BJ (cell line): ENCODE results near the gene CACNA1G. TPM values are rescaled to one million over a fixed set of nuclear protein-coding genes. Genes with fewer than 3 reads are reported as not detected.

Source experiments
- CTCF ChIA-PET: fragments of 350-600 bp; formaldehyde crosslinking; extraction: SDS; loops from one replicate; lab custom pipeline; 2021; ENCODE audit warnings: antibody characterized with exemption, inconsistent platforms; lab: Yijun Ruan, JAX
- POLR2A ChIA-PET: fragments of 300-600 bp; sonication (Branson Sonifier 250); formaldehyde crosslinking; extraction: SDS; loops from one replicate; lab custom pipeline; 2021; ENCODE audit warnings: antibody characterized with exemption; lab: Charles Lee
- DNase-seq: peaks from one replicate; pipeline ENCODE4 v3.0.0-alpha.2; 2011; ENCODE audit warnings: low read depth
- H3K27me3 ChIP-seq: 2 replicates; pipeline ENCODE4 v1.6.0; 2011; ENCODE audit warnings: low read length; ENCODE audit not compliant: control insufficient read depth, insufficient read depth
- H3K36me3 ChIP-seq: 2 replicates; pipeline ENCODE4 v1.5.1; 2011; ENCODE audit warnings: low read length; ENCODE audit not compliant: control insufficient read depth, insufficient read depth
- H3K4me3 ChIP-seq: 2 replicates; pipeline ENCODE4 v1.5.1; 2011; ENCODE audit warnings: low read depth, mild to moderate bottlenecking, control low read depth, low read length
- polyA plus RNA-seq: library from polyadenylated mRNA; depleted of rRNA; stranded (reverse); fragments of >200 nt; gene quantifications from 2 replicates; pipeline ENCODE4 v1.2.3, GENCODE V29; 2011
- TF ChIP-seq, protein P1 (sequence below): IDR thresholded peaks from 2 replicates; pipeline ENCODE4 v1.5.1; 2011; ENCODE audit warnings: low read depth, mild to moderate bottlenecking, control low read depth, inconsistent platforms, low read length, moderate library complexity; ENCODE audit not compliant: insufficient read depth

CACNA1G gene
- polyA plus RNA-seq, 1 experiment, result 0.02 TPM

DNA sequence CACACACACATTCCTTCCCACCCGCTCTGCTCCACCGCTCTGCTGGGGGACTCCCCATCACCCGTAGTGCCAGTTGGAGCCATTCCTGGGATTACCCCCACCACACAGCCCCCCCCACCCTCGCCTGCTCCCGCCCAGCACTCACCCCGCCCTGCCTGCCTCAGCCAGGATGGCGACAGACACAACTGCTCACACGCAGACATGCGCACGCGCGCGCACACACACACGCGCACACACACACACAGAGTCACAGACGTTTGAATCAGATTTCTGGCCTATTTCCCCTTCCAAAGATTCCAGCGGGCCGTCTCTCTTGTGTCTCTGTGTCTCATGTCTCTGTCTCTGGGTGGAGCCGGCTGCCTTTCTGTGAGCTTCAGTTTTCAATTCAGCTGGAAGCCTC, 4.4 kb downstream of the CACNA1G start:
- CTCF ChIA-PET, result interaction anchor here (0.9 to 6.2 kb wide), 6 partner anchors 14 to 130 kb away, joined by 3 to 34 read pairs (median 4); no protein-coding TSS in a partner anchor
- TF ChIP-seq, protein P1, sequence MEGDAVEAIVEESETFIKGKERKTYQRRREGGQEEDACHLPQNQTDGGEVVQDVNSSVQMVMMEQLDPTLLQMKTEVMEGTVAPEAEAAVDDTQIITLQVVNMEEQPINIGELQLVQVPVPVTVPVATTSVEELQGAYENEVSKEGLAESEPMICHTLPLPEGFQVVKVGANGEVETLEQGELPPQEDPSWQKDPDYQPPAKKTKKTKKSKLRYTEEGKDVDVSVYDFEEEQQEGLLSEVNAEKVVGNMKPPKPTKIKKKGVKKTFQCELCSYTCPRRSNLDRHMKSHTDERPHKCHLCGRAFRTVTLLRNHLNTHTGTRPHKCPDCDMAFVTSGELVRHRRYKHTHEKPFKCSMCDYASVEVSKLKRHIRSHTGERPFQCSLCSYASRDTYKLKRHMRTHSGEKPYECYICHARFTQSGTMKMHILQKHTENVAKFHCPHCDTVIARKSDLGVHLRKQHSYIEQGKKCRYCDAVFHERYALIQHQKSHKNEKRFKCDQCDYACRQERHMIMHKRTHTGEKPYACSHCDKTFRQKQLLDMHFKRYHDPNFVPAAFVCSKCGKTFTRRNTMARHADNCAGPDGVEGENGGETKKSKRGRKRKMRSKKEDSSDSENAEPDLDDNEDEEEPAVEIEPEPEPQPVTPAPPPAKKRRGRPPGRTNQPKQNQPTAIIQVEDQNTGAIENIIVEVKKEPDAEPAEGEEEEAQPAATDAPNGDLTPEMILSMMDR, result no peak
- POLR2A ChIA-PET, result no interaction called here
- Histone ChIP-seq H3K4me3 (no peak overlapping the region), H3K36me3 (no peaks in the 10 kb centered on the region), H3K27me3 (peaks cover 31% of the 10 kb centered on the region)
- no peak for DNase-seq

DNA sequence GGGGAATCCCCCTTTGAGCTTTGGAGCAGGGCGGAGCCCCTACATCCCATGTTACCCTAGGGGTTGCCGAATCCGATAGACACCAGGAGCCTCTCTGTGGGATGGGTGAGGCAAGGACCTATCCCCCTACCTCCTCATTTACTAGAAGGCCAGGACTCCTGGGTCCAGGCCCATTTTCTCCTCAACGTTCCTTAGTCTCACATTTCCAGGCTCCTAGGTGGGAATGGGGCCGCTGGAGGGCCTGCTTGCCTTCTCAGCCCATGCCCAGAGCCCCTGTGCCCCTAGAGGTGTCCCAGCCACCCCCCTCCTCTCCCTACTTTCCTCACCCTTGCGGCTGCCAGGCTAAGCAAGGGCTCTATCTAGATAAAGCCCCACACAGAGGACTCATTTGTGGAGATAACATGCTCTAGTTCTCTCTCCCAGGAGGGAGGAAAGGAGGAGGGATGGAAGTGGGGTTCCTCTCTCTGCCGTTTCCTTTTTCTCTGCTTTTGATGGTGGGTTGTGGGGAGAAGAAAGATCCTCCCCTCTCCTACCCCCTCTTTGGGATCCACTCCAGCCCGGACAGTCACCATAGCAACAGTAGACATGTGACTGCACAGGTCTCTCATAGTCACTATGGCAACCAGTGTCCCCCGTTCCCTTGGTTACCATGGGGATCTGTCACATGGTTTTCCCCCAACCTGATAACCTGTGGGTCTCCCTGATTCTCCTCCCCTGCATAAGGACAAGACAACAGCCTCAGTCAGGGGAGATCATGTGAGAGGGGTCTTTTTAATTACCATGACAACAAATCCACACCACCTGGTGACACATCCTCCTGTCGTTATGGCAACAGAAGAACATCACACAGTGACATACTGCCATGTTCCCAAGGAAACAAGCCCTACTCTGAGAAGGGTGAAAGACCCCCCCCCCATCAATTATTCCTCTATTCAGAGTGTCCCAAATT, 5.2 kb downstream of the CACNA1G start:
- CTCF ChIA-PET, result interaction anchor here (0.9 to 6.2 kb wide), 5 partner anchors 14 to 129 kb away, joined by 4 to 34 read pairs (median 4); no protein-coding TSS in a partner anchor
- DNase-seq, result no peak
- Histone ChIP-seq H3K36me3 (no peaks in the 10 kb centered on the region), H3K4me3 (no peak overlapping the region), H3K27me3 (peaks cover 31% of the 10 kb centered on the region)
- POLR2A ChIA-PET, result no interaction called here
- TF ChIP-seq, protein P1, result no peak

DNA sequence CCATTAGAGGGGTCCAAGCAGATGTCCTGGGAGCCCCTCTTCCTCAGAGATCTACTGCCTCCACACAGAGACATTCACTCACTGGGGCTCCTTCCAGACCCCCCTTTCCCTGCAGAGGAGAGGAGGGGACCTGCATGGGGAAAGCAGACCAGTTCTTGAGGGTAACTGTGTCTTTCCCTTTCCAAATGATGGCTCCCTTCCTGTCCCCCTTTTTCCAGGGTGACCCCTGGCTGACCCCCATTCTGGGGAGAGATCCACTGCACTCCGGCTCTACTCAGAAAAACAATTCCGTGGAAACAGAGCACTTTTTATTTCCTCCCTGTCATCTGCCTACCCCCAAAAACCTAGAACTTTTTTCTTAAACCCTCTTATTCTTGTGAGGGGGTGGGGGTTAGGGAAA, 6.4 kb downstream of the CACNA1G start:
- H3K36me3 ChIP-seq, result no peaks in the 10 kb centered on the region
- POLR2A ChIA-PET, result no interaction called here
- peaks cover 26% of the 10 kb centered on the region for H3K27me3 ChIP-seq
- CTCF ChIA-PET, result interaction anchor here (0.9 kb wide), 1 partner anchor 13 kb away, joined by 4 read pairs; no protein-coding TSS in a partner anchor
- no peak for DNase-seq
- TF ChIP-seq, protein P1, result no peak
- H3K4me3 ChIP-seq, result no peak overlapping the region

DNA sequence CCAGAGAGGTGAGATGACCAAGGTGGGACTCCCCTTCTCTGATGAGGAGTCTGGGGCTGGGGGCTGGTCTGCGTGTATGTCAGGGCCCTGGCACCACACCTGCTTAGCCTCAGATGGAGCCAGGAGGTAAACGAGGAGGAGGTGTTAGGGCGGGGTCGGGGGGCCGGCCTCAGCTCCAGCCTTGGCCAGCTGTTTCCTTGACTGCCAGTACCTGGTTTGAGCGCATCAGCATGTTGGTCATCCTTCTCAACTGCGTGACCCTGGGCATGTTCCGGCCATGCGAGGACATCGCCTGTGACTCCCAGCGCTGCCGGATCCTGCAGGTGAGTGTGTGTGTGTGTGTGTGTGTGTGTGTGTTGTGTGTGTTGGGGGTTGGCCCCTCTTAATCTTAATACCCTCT, 8.1 kb downstream of the CACNA1G start:
- Histone ChIP-seq H3K4me3 (no peak overlapping the region), H3K27me3 (peaks cover 9% of the 10 kb centered on the region), H3K36me3 (no peaks in the 10 kb centered on the region)
- CTCF ChIA-PET, result no interaction called here
- POLR2A ChIA-PET, result no interaction called here
- TF ChIP-seq, protein P1, result no peak
- no peak for DNase-seq

DNA sequence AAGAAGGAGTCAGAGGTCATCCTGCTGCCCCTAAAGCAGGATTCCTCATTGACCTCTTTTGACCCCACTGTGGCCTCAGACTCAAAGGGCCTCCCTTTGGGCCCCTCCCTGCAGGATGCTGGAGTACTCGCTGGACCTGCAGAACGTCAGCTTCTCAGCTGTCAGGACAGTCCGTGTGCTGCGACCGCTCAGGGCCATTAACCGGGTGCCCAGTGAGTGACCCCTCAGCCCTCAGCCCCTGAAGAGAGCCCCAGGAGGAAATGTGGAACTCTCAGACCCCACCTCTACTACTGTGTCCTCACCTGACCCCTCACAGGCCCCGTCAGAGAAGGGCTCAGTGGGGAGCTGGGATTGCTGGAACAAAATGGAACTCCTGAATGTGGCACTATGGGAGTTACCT, 9.1 kb downstream of the CACNA1G start:
- Histone ChIP-seq H3K27me3 (peaks cover 8% of the 10 kb centered on the region), H3K36me3 (no peaks in the 10 kb centered on the region), H3K4me3 (no peak overlapping the region)
- ChIA-PET POLR2A (no interaction called here), CTCF (no interaction called here)
- no peak for DNase-seq
- TF ChIP-seq, protein P1, result no peak
